H1 (cell line): ENCODE measurements around the gene ITPKB. TPM values are rescaled to one million over a fixed set of nuclear protein-coding genes. Genes with fewer than 3 reads are reported as not detected.

Source experiments
- CTCF ChIA-PET: fragments of 300-600 bp; sonication (Branson Sonifier 250); formaldehyde crosslinking; loops from one replicate; lab custom pipeline; 2021; ENCODE audit not compliant: partially characterized antibody; lab: Charles Lee
- POLR2A ChIA-PET: fragments of 300-600 bp; sonication (Branson Sonifier 250); formaldehyde crosslinking; loops from one replicate; lab custom pipeline; 2021; ENCODE audit warnings: inconsistent platforms; ENCODE audit not compliant: partially characterized antibody; lab: Charles Lee
- DNase-seq, 2 experiments: peaks; one replicate each; pipeline versions ENCODE4 v3.0.0 to v3.0.0-alpha.2; 2010 to 2022; ENCODE audit warnings: low spot score in 2 of 2, low read depth in 1 of 2, mixed read lengths in 1 of 2
- FAIRE-seq: peaks from 2 replicates; lab custom pipeline; 2011; peaks lifted over from hg19 to GRCh38; lab: Jason Lieb, UNC
- H2AFZ ChIP-seq: 2 replicates; pipeline ENCODE4 v1.8.1; 2012; ENCODE audit warnings: low read length, inconsistent platforms
- H2AK5ac ChIP-seq: 2 replicates; pipeline ENCODE4 v1.6.1; 2013; ENCODE audit warnings: low read depth, low read length
- H2BK120ac ChIP-seq: replicated peaks from 2 replicates; pipeline ENCODE3; 2013; ENCODE audit warnings: low read depth, low read length, inconsistent platforms
- H2BK12ac ChIP-seq: 2 replicates; pipeline ENCODE4 v1.6.1; 2013; ENCODE audit warnings: low read depth, low read length
- H2BK15ac ChIP-seq: 2 replicates; pipeline ENCODE4 v1.6.1; 2013; ENCODE audit warnings: low read length
- H2BK20ac ChIP-seq: 2 replicates; pipeline ENCODE4 v1.6.1; 2013; ENCODE audit warnings: low read length
- H2BK5ac ChIP-seq: 2 replicates; pipeline ENCODE4 v1.6.1; 2013; ENCODE audit warnings: low read depth, low read length
- H3K14ac ChIP-seq: 2 replicates; pipeline ENCODE4 v1.6.1; 2013; ENCODE audit warnings: inconsistent platforms; ENCODE audit not compliant: insufficient read length
- H3K18ac ChIP-seq: 2 replicates; pipeline ENCODE4 v1.6.1; 2013; ENCODE audit warnings: low read length; ENCODE audit errors: extremely low read depth
- H3K23ac ChIP-seq: 2 replicates; pipeline ENCODE4 v1.6.1; 2013; ENCODE audit warnings: inconsistent platforms; ENCODE audit not compliant: insufficient read length
- H3K23me2 ChIP-seq: 2 replicates; pipeline ENCODE4 v1.6.1; 2013; ENCODE audit warnings: low read depth, low read length
- H3K27ac ChIP-seq: 2 replicates; pipeline ENCODE4 v1.6.1; 2011; ENCODE audit warnings: low read depth, low read length, inconsistent platforms
- H3K27me3 ChIP-seq, 4 experiments: replicated peaks in 1 of 4; 1 replicate in 1 of 4; 2 replicates in 3 of 4; pipeline versions ENCODE4 v1.6.1 to v1.8.1; 2011 to 2013; ENCODE audit warnings: low read length in 3 of 4, mild to moderate bottlenecking in 3 of 4, inconsistent platforms in 2 of 4, mixed read lengths in 2 of 4, moderate library complexity in 1 of 4; ENCODE audit not compliant: control insufficient read depth in 3 of 4, insufficient read depth in 3 of 4; ENCODE audit errors: extremely low read depth in 1 of 4
- H3K36me3 ChIP-seq, 4 experiments: 2 replicates each; pipeline versions ENCODE4 v1.6.1 to v1.8.1; 2011 to 2013; ENCODE audit warnings: mild to moderate bottlenecking in 4 of 4, low read length in 3 of 4, moderate library complexity in 2 of 4, control low read depth in 1 of 4, inconsistent platforms in 1 of 4; ENCODE audit not compliant: insufficient read depth in 4 of 4, control insufficient read depth in 2 of 4
- H3K4ac ChIP-seq: replicated peaks from 2 replicates; pipeline ENCODE3; 2013; ENCODE audit warnings: low read length, low read depth, mixed read lengths, inconsistent platforms; ENCODE audit not compliant: insufficient read length
- H3K4me1 ChIP-seq, 4 experiments: replicated peaks in 1 of 4; 1 replicate in 1 of 4; 2 replicates in 3 of 4; pipeline versions ENCODE4 v1.6.1 to v1.8.1; 2011 to 2013; ENCODE audit warnings: low read length in 3 of 4, inconsistent platforms in 2 of 4, mixed read lengths in 1 of 4; ENCODE audit not compliant: insufficient read depth in 4 of 4, control insufficient read depth in 3 of 4
- H3K4me2 ChIP-seq, 2 experiments: 2 replicates each; pipeline versions ENCODE4 v1.6.1 to v1.8.1; 2011 to 2013; ENCODE audit warnings: low read depth in 2 of 2, low read length in 2 of 2, control low read depth in 1 of 2, inconsistent platforms in 1 of 2, mild to moderate bottlenecking in 1 of 2; ENCODE audit not compliant: insufficient read depth in 1 of 2
- H3K4me3 ChIP-seq, 4 experiments: fragments of 200-600, 300-600 bp in 1 of 4; sonication (generic), shearing (Covaris generic), sonication (Bioruptor Twin) in 1 of 4; 2 replicates each; pipeline versions ENCODE4 v1.5.1 to v1.8.1; 2011 to 2016; ENCODE audit warnings: low read length in 4 of 4, low read depth in 3 of 4, control low read depth in 2 of 4, inconsistent platforms in 2 of 4, mild to moderate bottlenecking in 2 of 4, mixed read lengths in 1 of 4, moderate library complexity in 1 of 4; ENCODE audit not compliant: insufficient read depth in 2 of 4; ENCODE audit errors: extremely low read depth in 1 of 4
- H3K56ac ChIP-seq: replicated peaks from 2 replicates; pipeline ENCODE3; 2013; ENCODE audit warnings: low read depth, mild to moderate bottlenecking, mixed read lengths, low read length, inconsistent platforms; ENCODE audit not compliant: insufficient read length
- H3K79me1 ChIP-seq: 2 replicates; pipeline ENCODE4 v1.6.1; 2013; ENCODE audit warnings: low read depth, low read length, control low read depth
- H3K79me2 ChIP-seq, 2 experiments: 2 replicates each; pipeline versions ENCODE4 v1.6.1 to v1.8.1; 2012 to 2013; ENCODE audit warnings: low read length in 2 of 2, mild to moderate bottlenecking in 2 of 2, inconsistent platforms in 1 of 2; ENCODE audit not compliant: insufficient read depth in 2 of 2, control insufficient read depth in 1 of 2
- H3K9ac ChIP-seq, 4 experiments: replicated peaks in 1 of 4; 1 replicate in 1 of 4; 2 replicates in 3 of 4; pipeline versions ENCODE4 v1.6.1 to v1.8.1; 2011 to 2013; ENCODE audit warnings: low read depth in 3 of 4, low read length in 3 of 4, control low read depth in 2 of 4, mild to moderate bottlenecking in 2 of 4, moderate library complexity in 2 of 4, inconsistent platforms in 1 of 4; ENCODE audit errors: extremely low read depth in 1 of 4
- H3K9me3 ChIP-seq, 2 experiments: 2 replicates each; pipeline versions ENCODE4 v1.6.1 to v1.8.1; 2012 to 2013; ENCODE audit warnings: mild to moderate bottlenecking in 2 of 2, moderate library complexity in 2 of 2, control low read depth in 1 of 2, inconsistent platforms in 1 of 2, low read depth in 1 of 2, low read length in 1 of 2, mixed read lengths in 1 of 2; ENCODE audit not compliant: insufficient read depth in 2 of 2
- H4K20me1 ChIP-seq, 2 experiments: replicated peaks in 1 of 2; 2 replicates each; pipeline versions ENCODE3 to v1.8.1; 2011 to 2013; ENCODE audit warnings: inconsistent platforms in 2 of 2, low read length in 2 of 2, mild to moderate bottlenecking in 1 of 2; ENCODE audit not compliant: insufficient read depth in 2 of 2, control insufficient read depth in 1 of 2
- H4K5ac ChIP-seq: 2 replicates; pipeline ENCODE4 v1.6.1; 2013; ENCODE audit warnings: low read length, low read depth, mixed read lengths, inconsistent platforms; ENCODE audit not compliant: insufficient read length
- H4K8ac ChIP-seq: 2 replicates; pipeline ENCODE4 v1.8.0; 2013; ENCODE audit warnings: mild to moderate bottlenecking, moderate library complexity, low read length, inconsistent platforms; ENCODE audit not compliant: insufficient read depth; ENCODE audit errors: extremely low read depth
- H4K91ac ChIP-seq: replicated peaks from 2 replicates; pipeline ENCODE3; 2013; ENCODE audit warnings: low read length, mixed read lengths, inconsistent platforms; ENCODE audit not compliant: insufficient read length
- BCL11A ChIP-seq, 2 experiments: IDR thresholded peaks; one replicate each; pipeline ENCODE4 v1.6.1; 2011; ENCODE audit warnings: low read depth in 2 of 2, low read length in 2 of 2, mild to moderate bottlenecking in 2 of 2
- CBX8 ChIP-seq: fragments of 300-800, 300-1000 bp; sonication (generic); IDR thresholded peaks from 2 replicates; pipeline ENCODE4 v1.7.1; 2016; ENCODE audit warnings: low read depth, low read length, borderline replicate concordance
- CTBP2 ChIP-seq: IDR thresholded peaks from 2 replicates; pipeline ENCODE4 v1.7.0; 2011; ENCODE audit warnings: borderline replicate concordance, mild to moderate bottlenecking, moderate library complexity, mixed read lengths, low read length; ENCODE audit not compliant: insufficient read depth, insufficient read length
- FOSL1 ChIP-seq: IDR thresholded peaks from 2 replicates; pipeline ENCODE4 v1.6.1; 2011; ENCODE audit warnings: mild to moderate bottlenecking, low read depth, low read length, moderate library complexity; ENCODE audit not compliant: insufficient read depth
- GTF2F1 ChIP-seq: IDR thresholded peaks from 2 replicates; pipeline ENCODE4 v1.6.1; 2012; ENCODE audit warnings: low read depth, low read length, improper control_type of control experiment, borderline replicate concordance
- NRF1 ChIP-seq: IDR thresholded peaks from 2 replicates; pipeline ENCODE4 v1.6.1; 2011; ENCODE audit warnings: mild to moderate bottlenecking, low read depth, low read length, improper control_type of control experiment
- PHF8 ChIP-seq: fragments of 200-600 bp; sonication (generic); conservative IDR thresholded peaks from 2 replicates; pipeline ENCODE4 v1.7.1; 2012; ENCODE audit warnings: low read depth, mild to moderate bottlenecking, inconsistent platforms, low read length, moderate library complexity
- SIX5 ChIP-seq: IDR thresholded peaks from 2 replicates; pipeline ENCODE4 v1.6.1; 2011; ENCODE audit warnings: mild to moderate bottlenecking, low read depth, low read length
- SUZ12 ChIP-seq: fragments of 200-600 bp; sonication (generic); IDR thresholded peaks from 2 replicates; pipeline ENCODE4 v1.6.1; 2012; ENCODE audit warnings: mild to moderate bottlenecking, inconsistent platforms, low read length, moderate library complexity, mixed read lengths
- YY1 ChIP-seq: IDR thresholded peaks from 2 replicates; pipeline ENCODE4 v1.6.1; 2011; ENCODE audit warnings: low read depth, mild to moderate bottlenecking, low read length
- WGBS, 2 experiments: shearing (Covaris generic) in 1 of 2; methylation state at CpG; one replicate each; pipeline versions ENCODE4 v1.1.6 to v1.1.7; 2013 to 2015; ENCODE audit warnings: low lambda C conversion rate in 2 of 2, mixed read lengths in 2 of 2, inconsistent platforms in 1 of 2, low coverage in 1 of 2, missing lambda C conversion rate in 1 of 2; ENCODE audit not compliant: insufficient replicate concordance in 2 of 2, insufficient coverage in 1 of 2, insufficient read length in 1 of 2; ENCODE audit errors: extremely low coverage in 1 of 2, missing lambda C conversion rate in 1 of 2; 5-methylcytosine and 5-hydroxymethylcytosine counted together
- polyA plus RNA-seq, 7 experiments: library from polyadenylated mRNA; depleted of rRNA in 3 of 7; stranded (reverse) in 5 of 7; unstranded in 2 of 7; fragments of >200 nt in 5 of 7; fragments of 200-250 nt in 2 of 7; gene quantifications; 1 replicate in 5 of 7; 2 replicates in 1 of 7; 4 replicates in 1 of 7; pipeline versions ENCODE4 v1.2.1 to v1.2.3, GENCODE V29; 2011 to 2013; ENCODE audit warnings: missing spikeins in 2 of 7, mixed read lengths in 2 of 7
- total RNA-seq: library from RNA; stranded (reverse); fragmentation: NEBNext Ultra II Directional; extraction: Animal tissue kit (Norgen Biotek cat#: 25700); gene quantifications from 2 replicates; pipeline ENCODE4 v1.2.1, GENCODE V29; 2021
- TF ChIP-seq, protein P1 (sequence below): IDR thresholded peaks from 2 replicates; pipeline ENCODE4 v1.6.1; 2011; ENCODE audit warnings: low read depth, mild to moderate bottlenecking, low read length; ENCODE audit not compliant: insufficient read depth
- TF ChIP-seq, protein P2 (sequence below): IDR thresholded peaks from 2 replicates; pipeline ENCODE4 v1.6.1; 2012; ENCODE audit warnings: low read length, inconsistent platforms

Gene ITPKB
- total and polyA plus RNA-seq, 2 of the 8 experiments (the other 6 are each of a cell fraction or from before 2014, with no cell fraction given) = 1.7 to 4.8 TPM

DNA sequence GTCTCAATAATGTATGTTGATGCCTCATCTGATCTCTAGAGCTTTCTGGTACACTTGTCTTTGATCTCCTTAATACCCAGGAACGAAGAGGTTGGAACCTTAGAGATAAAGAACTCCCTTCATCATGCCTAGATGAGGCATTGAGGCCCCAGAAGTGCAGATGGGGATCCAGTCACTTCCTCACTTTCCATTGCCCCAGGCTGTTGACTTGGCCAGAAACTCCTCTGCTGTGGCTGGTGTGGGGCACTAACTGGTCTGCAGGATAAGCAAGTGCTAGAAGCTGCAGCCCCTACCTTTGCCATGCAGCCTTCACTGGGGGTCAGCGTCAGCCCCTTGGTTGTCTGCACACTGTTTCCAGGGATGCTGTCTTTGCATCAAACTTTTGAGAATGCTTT, 140.6 kb downstream of the ITPKB start:
- CTCF ChIA-PET = interaction anchor here (1.4 to 2.9 kb wide), 2 partner anchors 10 to 28 kb away, joined by 4 to 9 read pairs; no protein-coding TSS in a partner anchor
- Histone ChIP-seq H2BK20ac (no peak overlapping the region), H3K4me1 (no peaks in the 10 kb centered on the region)
- TF ChIP-seq SUZ12 (no peak), CTBP2 (no peak), FOSL1 (no peak), PHF8 (no peak), NRF1 (no peak), SIX5 (no peak), YY1 (no peak), CBX8 (no peak), GTF2F1 (no peak), BCL11A (IDR thresholded peaks at IDR 0.05; ENCODE audit: low read depth in 2 of 2, low read length in 2 of 2) (no peak)
- TF ChIP-seq, protein P1, sequence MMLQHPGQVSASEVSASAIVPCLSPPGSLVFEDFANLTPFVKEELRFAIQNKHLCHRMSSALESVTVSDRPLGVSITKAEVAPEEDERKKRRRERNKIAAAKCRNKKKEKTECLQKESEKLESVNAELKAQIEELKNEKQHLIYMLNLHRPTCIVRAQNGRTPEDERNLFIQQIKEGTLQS = no peak
- TF ChIP-seq, protein P2, sequence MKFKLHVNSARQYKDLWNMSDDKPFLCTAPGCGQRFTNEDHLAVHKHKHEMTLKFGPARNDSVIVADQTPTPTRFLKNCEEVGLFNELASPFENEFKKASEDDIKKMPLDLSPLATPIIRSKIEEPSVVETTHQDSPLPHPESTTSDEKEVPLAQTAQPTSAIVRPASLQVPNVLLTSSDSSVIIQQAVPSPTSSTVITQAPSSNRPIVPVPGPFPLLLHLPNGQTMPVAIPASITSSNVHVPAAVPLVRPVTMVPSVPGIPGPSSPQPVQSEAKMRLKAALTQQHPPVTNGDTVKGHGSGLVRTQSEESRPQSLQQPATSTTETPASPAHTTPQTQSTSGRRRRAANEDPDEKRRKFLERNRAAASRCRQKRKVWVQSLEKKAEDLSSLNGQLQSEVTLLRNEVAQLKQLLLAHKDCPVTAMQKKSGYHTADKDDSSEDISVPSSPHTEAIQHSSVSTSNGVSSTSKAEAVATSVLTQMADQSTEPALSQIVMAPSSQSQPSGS = no peak

More for the DNA sequence above, 140.6 kb downstream of the ITPKB start:
- Histone ChIP-seq H3K79me1 (no peaks in the 10 kb centered on the region), H2BK15ac (no peak overlapping the region), H3K79me2 (no peaks in the 10 kb centered on the region), H2AFZ (no peak overlapping the region), H3K9me3 (peaks cover 0 to 3% of the 10 kb centered on the region in 2 experiments; a peak in 1 of 4 replicates), H4K5ac (no peak overlapping the region), H2BK5ac (no peak overlapping the region), H3K27me3 (no peaks in the 10 kb centered on the region), H3K4ac (no peak overlapping the region), H3K56ac (no peak overlapping the region), H3K9ac (no peak overlapping the region), H3K4me2 (no peak overlapping the region), H3K23me2 (no peaks in the 10 kb centered on the region), H3K18ac (no peak overlapping the region), H4K91ac (no peak overlapping the region), H2BK12ac (no peak overlapping the region), H3K36me3 (no peaks in the 10 kb centered on the region), H2AK5ac (no peak overlapping the region), H3K23ac (no peak overlapping the region), H2BK120ac (no peak overlapping the region), H4K8ac (no peak overlapping the region), H3K4me3 (no peak overlapping the region), H4K20me1 (no peaks in the 10 kb centered on the region), H3K14ac (no peak overlapping the region), H3K27ac (no peak overlapping the region)
- POLR2A ChIA-PET = no interaction called here
- DNase-seq (no peak), FAIRE-seq (no peak)
- 92% methylated on average over 2 of the region's 2 CpGs; no CpG with 5 or more reads in 1 of the 2 experiments for WGBS, 2 experiments
